GM23248 (cell line): ENCODE results near the gene CYB561A3. TPM values are rescaled to one million over a fixed set of nuclear protein-coding genes. Genes with fewer than 3 reads are reported as not detected.

ENCODE experiments used
- DNase-seq: peaks from one replicate; pipeline ENCODE4 v3.0.0-alpha.2; 2015
- H2AFZ ChIP-seq: fragments of 200-600 bp; sonication (generic); 2 replicates; pipeline ENCODE4 v1.6.1; 2016; ENCODE audit warnings: antibody characterized with exemption
- H3F3A ChIP-seq: fragments of 200-600 bp; sonication (generic); 2 replicates; pipeline ENCODE4 v1.6.1; 2016; ENCODE audit warnings: mild to moderate bottlenecking, antibody characterized with exemption, mixed run types; ENCODE audit not compliant: insufficient read depth
- H3K27ac ChIP-seq: fragments of 200-600 bp; sonication (generic); 2 replicates; pipeline ENCODE4 v1.5.1; 2016; ENCODE audit warnings: mild to moderate bottlenecking
- H3K27me3 ChIP-seq: fragments of 200-600 bp; sonication (generic); replicated peaks from 2 replicates; pipeline ENCODE4 v1.6.1; 2016; ENCODE audit warnings: mild to moderate bottlenecking; ENCODE audit not compliant: insufficient read depth
- H3K36me3 ChIP-seq: fragments of 200-600 bp; sonication (generic); 2 replicates; pipeline ENCODE4 v1.6.1; 2016; ENCODE audit warnings: low read depth, mild to moderate bottlenecking
- H3K4me1 ChIP-seq: fragments of 200-600 bp; sonication (generic); 2 replicates; pipeline ENCODE4 v1.6.1; 2016; ENCODE audit warnings: mild to moderate bottlenecking; ENCODE audit not compliant: insufficient read depth
- H3K4me2 ChIP-seq: fragments of 200-600 bp; sonication (generic); one replicate; pipeline ENCODE4 v1.6.1; 2016; ENCODE audit warnings: mild to moderate bottlenecking; ENCODE audit not compliant: unreplicated experiment
- H3K4me3 ChIP-seq: fragments of 200-600 bp; sonication (generic); 2 replicates; pipeline ENCODE4 v1.5.1; 2016; ENCODE audit warnings: mild to moderate bottlenecking
- H3K79me2 ChIP-seq: fragments of 200-600 bp; sonication (generic); 2 replicates; pipeline ENCODE4 v1.6.1; 2016; ENCODE audit warnings: mild to moderate bottlenecking; ENCODE audit not compliant: insufficient read depth
- H3K9ac ChIP-seq: fragments of 200-600 bp; sonication (generic); 2 replicates; pipeline ENCODE4 v1.6.1; 2016; ENCODE audit warnings: mild to moderate bottlenecking
- H3K9me2 ChIP-seq: fragments of 200-600 bp; sonication (generic); 2 replicates; pipeline ENCODE4 v1.6.1; 2016; ENCODE audit warnings: mixed run types, mild to moderate bottlenecking, moderate library complexity; ENCODE audit not compliant: insufficient read depth
- H3K9me3 ChIP-seq: fragments of 200-600 bp; sonication (generic); one replicate; pipeline ENCODE4 v1.6.1; 2017; ENCODE audit warnings: low read depth
- H4K20me1 ChIP-seq: fragments of 200-600 bp; sonication (generic); 2 replicates; pipeline ENCODE4 v1.6.0; 2016; ENCODE audit not compliant: insufficient read depth
- EZH2 ChIP-seq: fragments of 200-600 bp; sonication (generic); IDR thresholded peaks from 2 replicates; pipeline ENCODE4 v1.6.1; 2018; ENCODE audit warnings: antibody characterized with exemption, mild to moderate bottlenecking; ENCODE audit not compliant: insufficient read depth, poor library complexity, severe bottlenecking
- EZH2phosphoT487 ChIP-seq: fragments of 200-600 bp; sonication (generic); IDR thresholded peaks from 2 replicates; pipeline ENCODE4 v1.6.1; 2018; ENCODE audit warnings: antibody characterized with exemption, moderate library complexity, mild to moderate bottlenecking, low read depth; ENCODE audit not compliant: insufficient read depth
- WGBS, 2 experiments: methylation state at CpG; one replicate each; pipeline ENCODE4 v1.1.6; 2015 to 2017; ENCODE audit warnings: low lambda C conversion rate in 2 of 2, low coverage in 1 of 2; ENCODE audit errors: missing lambda C conversion rate in 2 of 2; 5-methylcytosine and 5-hydroxymethylcytosine counted together
- in situ Hi-C: fragments of 300-500 bp; cut with MboI; formaldehyde crosslinking; loops from 2 replicates; pipeline ENCODE4 v1.15.0; 2020
- polyA plus RNA-seq: library from polyadenylated mRNA; unstranded; fragments of >200 nt; fragmentation: Nextera tagmentation; extraction: Ambion mirVana; gene quantifications from 2 replicates; pipeline ENCODE4 v1.2.1, GENCODE V29; 2016
- total RNA-seq: library from RNA; depleted of rRNA; stranded (reverse); fragments of >200 nt; shearing (Covaris generic); gene quantifications from 2 replicates; pipeline ENCODE4 v1.2.3, GENCODE V29; 2014

Gene CYB561A3
- total and polyA plus RNA-seq, 2 experiments from 2014 or later, result 42.9 to 49.0 TPM

DNA sequence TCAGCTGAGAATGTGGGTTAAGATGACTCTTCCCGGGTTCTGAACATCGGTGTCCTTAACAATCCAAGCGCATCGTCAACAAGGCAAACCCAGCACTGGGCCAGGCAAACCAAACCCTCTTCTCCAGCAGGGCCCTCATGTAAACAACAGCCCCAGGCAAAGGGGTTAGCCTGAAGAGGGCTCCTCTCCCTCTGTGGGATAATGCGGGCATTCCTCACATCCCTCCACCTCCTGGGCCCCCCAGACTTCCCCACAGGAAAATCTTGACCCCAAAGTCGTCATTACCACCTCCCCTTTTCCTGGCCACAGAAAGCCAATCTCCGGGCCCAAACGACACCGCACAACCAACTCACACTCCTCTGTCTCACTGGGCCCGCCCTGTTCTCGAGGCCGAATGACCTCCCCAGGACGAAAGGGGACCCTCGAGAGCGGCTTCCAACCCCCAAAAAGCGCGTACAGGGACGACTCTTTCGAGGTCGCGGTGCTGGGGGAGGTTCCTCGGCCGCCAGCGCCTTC, 29.3 kb downstream of the CYB561A3 start:
- H3K9ac ChIP-seq, result peak overlapping the region; percentile 100
- H3K79me2 ChIP-seq, result peaks cover 54% of the 10 kb centered on the region
- H3K4me2 ChIP-seq, result peak overlapping the region; percentile 98
- no peak for TF ChIP-seq EZH2phosphoT487
- TF ChIP-seq EZH2, result no peak
- peak overlapping the region; percentile 84 for H2AFZ ChIP-seq
- H3K9me3 ChIP-seq, result no peaks in the 10 kb centered on the region
- H3F3A ChIP-seq, result peaks cover 51% of the 10 kb centered on the region
- peaks cover 39% of the 10 kb centered on the region for H3K4me1 ChIP-seq
- no peaks in the 10 kb centered on the region for H3K27me3 ChIP-seq
- peak; percentile 72 for DNase-seq
- 0% methylated on average over 23 to 24 of the region's 24 CpGs for WGBS, 2 experiments
- in situ Hi-C loops, result no loop called here
- peak overlapping the region; percentile 93 for H3K4me3 ChIP-seq
- H3K36me3 ChIP-seq, result peaks cover 7% of the 10 kb centered on the region; the same call in 1 of the 2 replicates
- no peaks in the 10 kb centered on the region for H3K9me2 ChIP-seq
- H3K27ac ChIP-seq, result peak overlapping the region; percentile 92
- no peaks in the 10 kb centered on the region for H4K20me1 ChIP-seq

DNA sequence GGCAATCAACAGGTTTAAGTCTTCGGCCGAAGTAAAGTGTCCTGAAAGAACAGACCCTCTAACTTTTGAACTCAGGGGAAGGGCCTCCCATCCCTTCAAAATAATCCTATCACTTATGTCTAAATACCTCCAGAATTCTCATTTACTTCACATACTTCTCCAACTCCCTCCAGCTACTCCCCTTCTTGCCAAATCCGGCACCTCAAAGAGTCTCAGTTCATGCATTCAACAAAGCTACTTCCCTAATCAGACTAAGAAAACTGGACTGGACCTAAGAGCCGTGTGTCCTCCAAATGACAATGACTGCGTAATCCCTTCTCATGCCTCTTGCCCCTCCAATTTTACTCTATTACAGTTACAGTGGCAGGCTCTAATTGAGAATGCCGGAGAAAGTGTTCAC, 30.0 kb downstream of the CYB561A3 start:
- peak overlapping the region; percentile 100 for H3K9ac ChIP-seq
- 33 to 44% methylated on average over 6 of the region's 6 CpGs for WGBS, 2 experiments
- peak overlapping the region; percentile 98 for H3K4me2 ChIP-seq
- in situ Hi-C loops, result no loop called here
- peak overlapping the region; percentile 92 for H3K27ac ChIP-seq
- H3K79me2 ChIP-seq, result peaks cover 60% of the 10 kb centered on the region
- H2AFZ ChIP-seq, result no peak overlapping the region
- H3K36me3 ChIP-seq, result peaks cover 7% of the 10 kb centered on the region; the same call in 1 of the 2 replicates
- H3K4me3 ChIP-seq, result peak overlapping the region; percentile 93
- DNase-seq, result peak; percentile 43
- H3K4me1 ChIP-seq, result peaks cover 45% of the 10 kb centered on the region
- no peaks in the 10 kb centered on the region for H4K20me1 ChIP-seq
- H3K27me3 ChIP-seq, result no peaks in the 10 kb centered on the region
- peaks cover 58% of the 10 kb centered on the region for H3F3A ChIP-seq
- no peaks in the 10 kb centered on the region for H3K9me2 ChIP-seq
- TF ChIP-seq EZH2phosphoT487 (no peak), EZH2 (no peak)
- H3K9me3 ChIP-seq, result no peaks in the 10 kb centered on the region

DNA sequence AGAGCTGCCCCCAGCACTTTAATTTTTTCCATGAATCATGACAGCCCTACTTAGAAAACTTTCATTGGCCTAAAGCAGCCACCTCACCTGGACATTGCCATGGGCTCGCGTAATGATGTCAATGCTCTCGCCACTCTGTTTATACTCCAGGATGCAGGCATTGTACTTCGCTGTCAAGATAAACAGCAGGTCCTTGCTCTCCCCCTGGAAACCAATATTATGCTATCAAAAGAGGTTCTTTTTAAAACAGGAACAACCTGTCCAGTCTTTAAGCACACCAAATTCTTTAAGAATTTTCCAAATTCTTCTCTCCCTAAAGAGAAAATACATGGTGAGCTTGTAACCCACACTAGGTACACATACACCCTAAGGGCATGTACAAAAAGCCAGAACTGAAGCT, 31.8 kb downstream of the CYB561A3 start:
- Histone ChIP-seq H3K9me3 (no peaks in the 10 kb centered on the region), H3K4me1 (peaks cover 46% of the 10 kb centered on the region), H3F3A (peaks cover 50% of the 10 kb centered on the region), H3K4me3 (peak overlapping the region; percentile 93; the same call in 1 of the 2 replicates), H3K9ac (0 out of 2 replicates have a peak overlapping the region, but pooled peaks have one; percentile 100), H2AFZ (no peak overlapping the region), H4K20me1 (no peaks in the 10 kb centered on the region), H3K27me3 (no peaks in the 10 kb centered on the region), H3K4me2 (no peak overlapping the region), H3K27ac (no peak overlapping the region), H3K79me2 (peaks cover 78% of the 10 kb centered on the region), H3K9me2 (no peaks in the 10 kb centered on the region), H3K36me3 (peaks cover 16% of the 10 kb centered on the region)
- WGBS, 2 experiments, result 95 to 98% methylated on average over 4 of the region's 4 CpGs
- no peak for DNase-seq
- in situ Hi-C loops, result no loop called here
- TF ChIP-seq EZH2 (no peak), EZH2phosphoT487 (no peak)

DNA sequence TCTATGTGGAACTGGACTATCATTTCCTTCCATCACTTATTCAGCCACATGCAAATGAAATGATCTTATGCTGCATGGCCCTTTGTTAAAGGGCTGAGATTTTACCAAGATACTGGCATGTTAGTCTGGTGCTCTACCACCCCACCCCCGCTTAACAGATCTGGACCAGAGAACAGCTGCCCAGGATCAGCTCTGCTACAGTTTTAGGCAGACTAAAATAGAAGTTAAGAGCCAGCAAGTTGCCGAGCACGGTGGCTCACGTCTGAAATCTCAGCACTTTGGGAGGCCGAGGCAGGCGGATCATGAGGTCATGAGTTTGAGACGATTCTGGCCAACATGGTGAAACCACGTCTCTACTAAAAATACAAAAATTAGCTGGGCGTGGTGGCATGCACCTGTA, 33.3 kb downstream of the CYB561A3 start:
- DNase-seq, result no peak
- Histone ChIP-seq H3F3A (peaks cover 37% of the 10 kb centered on the region), H2AFZ (no peak overlapping the region), H3K36me3 (peaks cover 30% of the 10 kb centered on the region), H3K4me1 (peaks cover 46% of the 10 kb centered on the region), H4K20me1 (no peaks in the 10 kb centered on the region), H3K79me2 (peaks cover 93% of the 10 kb centered on the region), H3K9me3 (no peaks in the 10 kb centered on the region), H3K4me3 (0 out of 2 replicates have a peak overlapping the region, but pooled peaks have one; percentile 3), H3K9ac (peak overlapping the region; percentile 12; the same call in 1 of the 2 replicates), H3K9me2 (no peaks in the 10 kb centered on the region), H3K4me2 (peak overlapping the region; percentile 46), H3K27me3 (no peaks in the 10 kb centered on the region), H3K27ac (peak overlapping the region; percentile 55)
- no peak for TF ChIP-seq EZH2
- TF ChIP-seq EZH2phosphoT487, result no peak
- 91 to 93% methylated on average over 9 of the region's 9 CpGs for WGBS, 2 experiments
- in situ Hi-C loops, result no loop called here

DNA sequence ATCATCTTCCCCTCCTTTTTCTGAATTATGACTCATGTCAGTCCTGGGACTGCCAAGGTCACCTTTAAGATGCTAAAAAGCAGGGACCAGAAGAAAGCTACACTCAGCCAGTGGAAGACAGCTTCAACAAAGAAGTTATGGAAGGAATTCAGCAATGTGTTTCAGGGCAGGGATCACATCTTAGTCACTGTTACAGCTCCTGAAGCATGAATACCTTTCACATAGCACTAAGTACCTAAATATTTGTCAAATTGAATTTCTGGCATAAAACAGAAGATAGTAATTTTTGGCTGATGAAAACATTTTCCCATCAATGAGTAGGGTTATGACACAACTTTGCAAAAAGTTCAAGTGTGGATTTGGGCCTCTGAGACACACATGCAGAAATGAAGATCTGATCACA, 34.0 kb downstream of the CYB561A3 start:
- no peak for TF ChIP-seq EZH2
- peaks cover 97% of the 10 kb centered on the region for H3K79me2 ChIP-seq
- no peak overlapping the region for H2AFZ ChIP-seq
- H3F3A ChIP-seq, result peaks cover 37% of the 10 kb centered on the region
- no peaks in the 10 kb centered on the region for H3K9me2 ChIP-seq
- H3K4me3 ChIP-seq, result no peak overlapping the region
- H4K20me1 ChIP-seq, result no peaks in the 10 kb centered on the region
- H3K9me3 ChIP-seq, result no peaks in the 10 kb centered on the region
- no peak overlapping the region for H3K4me2 ChIP-seq
- peaks cover 46% of the 10 kb centered on the region for H3K4me1 ChIP-seq
- H3K36me3 ChIP-seq, result peaks cover 37% of the 10 kb centered on the region
- H3K27ac ChIP-seq, result peak overlapping the region; percentile 55
- H3K9ac ChIP-seq, result no peak overlapping the region
- in situ Hi-C loops, result no loop called here
- no peaks in the 10 kb centered on the region for H3K27me3 ChIP-seq
- DNase-seq, result peak; percentile 76
